HG03558 (cell line): ENCODE results near the gene JOSD1.

Source experiments
- ATAC-seq: cut with Tn5 transposase; IDR thresholded peaks from one replicate; pipeline ENCODE4 v1.9.1; 2021; ENCODE audit warnings: moderate number of reproducible peaks; ENCODE audit not compliant: unreplicated experiment; ENCODE audit errors: extremely low read depth

Gene JOSD1

DNA sequence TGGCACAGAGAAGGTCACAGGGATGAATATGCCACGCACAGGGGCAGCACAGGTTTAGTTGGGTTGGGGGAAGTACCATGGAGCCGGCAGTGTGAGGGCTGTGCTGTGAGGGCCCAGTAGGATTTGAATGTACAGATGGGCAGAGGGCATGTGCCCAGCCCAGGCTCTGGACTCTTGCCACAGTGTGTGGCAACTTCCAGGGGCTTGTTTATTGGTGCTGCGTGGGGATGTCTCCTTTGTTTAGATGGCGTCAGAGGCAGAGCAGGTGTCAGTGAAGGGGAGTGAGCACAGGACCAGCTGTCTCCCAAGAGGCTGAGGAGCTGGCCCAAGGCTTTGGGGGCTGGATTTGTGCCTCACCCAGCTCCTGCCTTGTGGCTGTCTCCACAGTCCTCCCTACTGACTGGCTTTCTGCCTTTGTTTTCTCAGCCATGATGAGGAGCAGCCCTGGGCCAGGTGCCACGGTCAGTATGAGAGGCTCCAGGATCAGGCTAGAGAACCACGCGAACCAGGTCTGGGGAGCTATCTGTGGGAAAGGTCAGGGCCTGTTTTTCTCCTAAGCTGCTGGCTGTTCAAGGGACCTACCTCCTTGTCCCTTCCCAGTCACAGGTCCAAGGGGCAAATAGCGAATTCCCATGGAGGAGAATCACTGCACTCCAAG, 33.1 kb upstream of the JOSD1 start:
- ATAC-seq, result no peak

GRCh38 chr22:38733329-38733723, 32.6 kb upstream of the JOSD1 start:
- no peak for ATAC-seq

DNA sequence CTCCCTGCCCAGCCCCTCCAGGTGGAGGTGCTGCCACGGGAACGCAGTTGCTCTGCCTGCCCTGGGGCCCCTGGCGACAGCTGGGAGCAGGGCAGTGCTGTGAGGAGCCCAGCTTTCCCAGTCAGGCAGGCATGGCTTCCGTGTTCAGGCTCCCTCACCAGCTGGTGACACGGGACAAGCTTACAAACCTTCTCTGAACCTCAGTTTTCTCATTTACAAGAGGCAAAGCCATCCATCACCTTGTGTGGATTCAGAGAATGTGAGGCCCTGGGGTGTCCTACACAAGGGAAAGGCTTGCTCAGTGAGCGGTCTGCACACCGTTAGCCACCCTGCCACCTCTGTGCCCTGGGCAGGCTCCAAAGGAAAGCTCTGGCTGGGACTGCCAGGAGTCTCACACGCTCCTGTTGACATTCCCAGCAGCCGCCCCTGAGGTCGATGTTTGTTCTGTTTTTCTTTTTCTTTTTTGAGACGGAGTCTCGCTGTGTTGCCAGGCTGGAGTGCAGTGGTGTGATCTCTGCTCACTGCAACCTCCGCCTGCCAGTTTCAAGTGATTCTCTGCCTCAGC, 31.6 kb upstream of the JOSD1 start:
- ATAC-seq, result no peak

DNA sequence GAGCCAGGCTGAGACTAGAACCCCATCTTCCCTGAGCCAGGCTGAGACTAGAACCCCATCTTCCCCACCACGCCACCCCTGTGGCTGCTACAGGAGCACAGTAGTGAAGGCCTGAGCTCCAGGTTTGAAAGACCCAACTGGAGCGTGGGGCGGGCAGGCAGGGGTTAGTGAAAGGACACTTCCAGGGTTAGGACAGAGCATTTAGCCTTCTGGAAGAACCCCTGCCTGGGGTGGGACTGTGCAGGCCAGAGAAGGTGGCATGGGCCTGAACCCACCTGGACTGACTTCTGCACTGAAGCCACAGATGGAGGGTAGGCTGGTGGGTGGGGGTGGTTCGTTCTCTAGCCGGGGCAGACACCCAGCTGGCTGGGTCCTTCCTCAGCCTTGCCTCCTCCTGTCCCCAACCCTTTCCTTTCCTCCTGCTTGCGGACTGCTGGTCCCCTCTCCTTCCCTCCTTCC, 31.0 kb upstream of the JOSD1 start:
- ATAC-seq, result no peak

GRCh38 chr22:38730411-38730871, 29.7 kb upstream of the JOSD1 start:
- no peak for ATAC-seq

- no peak for ATAC-seq
Observed at GRCh38 chr22:38729946-38730345, 29.2 kb upstream of the JOSD1 start.

- ATAC-seq, result no peak
Observed at GRCh38 chr22:38728871-38729796, 28.4 kb upstream of the JOSD1 start.

GRCh38 chr22:38727530-38728451, 27.0 kb upstream of the JOSD1 start:
- ATAC-seq, result no peak

DNA sequence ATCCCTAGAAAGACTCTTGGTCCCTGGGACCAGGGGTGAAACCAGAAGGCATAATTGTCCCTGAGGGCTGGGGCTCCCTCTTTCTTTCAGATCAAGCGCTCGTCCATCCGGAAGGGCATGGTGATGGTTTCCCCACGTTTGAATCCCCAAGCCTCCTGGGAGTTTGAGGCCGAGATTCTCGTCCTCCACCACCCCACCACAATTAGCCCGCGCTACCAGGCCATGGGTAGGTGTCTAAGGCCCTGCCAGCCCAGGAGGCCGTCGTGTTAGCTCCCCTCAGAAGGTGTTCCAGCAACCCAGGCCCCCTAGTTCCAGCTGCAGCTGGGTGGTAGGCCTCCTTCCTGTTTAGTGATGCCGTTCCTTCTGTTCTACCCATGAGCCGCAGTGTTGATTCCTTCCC, 26.4 kb upstream of the JOSD1 start:
- ATAC-seq, result no peak

- no peak for ATAC-seq
Observed at GRCh38 chr22:38725900-38726655, 25.3 kb upstream of the JOSD1 start.

- no peak for ATAC-seq
Observed at GRCh38 chr22:38724926-38725571, 24.3 kb upstream of the JOSD1 start.

GRCh38 chr22:38724176-38724575, 23.4 kb upstream of the JOSD1 start:
- no peak for ATAC-seq

- ATAC-seq, result no peak
Observed at GRCh38 chr22:38721551-38721950, 20.8 kb upstream of the JOSD1 start.

- ATAC-seq, result no peak
Observed at GRCh38 chr22:38720350-38720749, 19.6 kb upstream of the JOSD1 start.

GRCh38 chr22:38719196-38719595, 18.5 kb upstream of the JOSD1 start:
- ATAC-seq, result no peak

GRCh38 chr22:38718414-38718813, 17.7 kb upstream of the JOSD1 start:
- no peak for ATAC-seq

DNA sequence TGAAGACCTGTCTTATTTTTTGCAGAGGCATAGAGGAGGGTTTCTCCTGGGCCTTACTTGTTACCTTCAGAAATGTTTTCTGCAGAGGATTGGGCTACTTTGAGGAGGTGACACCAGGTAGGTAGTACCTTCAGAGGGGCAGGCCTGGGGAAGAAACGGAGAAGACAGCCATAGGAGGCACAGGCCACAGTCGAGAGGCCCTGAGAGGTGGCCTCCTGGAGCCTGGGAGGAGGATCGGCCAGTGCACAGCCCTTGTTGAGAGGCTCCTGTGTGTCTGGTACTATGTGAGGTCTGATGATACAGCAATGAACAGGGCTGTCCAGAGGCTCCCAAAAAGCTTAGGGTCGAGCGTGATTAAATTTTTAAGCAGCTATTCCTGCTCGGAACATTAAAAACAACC, 16.5 kb upstream of the JOSD1 start:
- no peak for ATAC-seq

DNA sequence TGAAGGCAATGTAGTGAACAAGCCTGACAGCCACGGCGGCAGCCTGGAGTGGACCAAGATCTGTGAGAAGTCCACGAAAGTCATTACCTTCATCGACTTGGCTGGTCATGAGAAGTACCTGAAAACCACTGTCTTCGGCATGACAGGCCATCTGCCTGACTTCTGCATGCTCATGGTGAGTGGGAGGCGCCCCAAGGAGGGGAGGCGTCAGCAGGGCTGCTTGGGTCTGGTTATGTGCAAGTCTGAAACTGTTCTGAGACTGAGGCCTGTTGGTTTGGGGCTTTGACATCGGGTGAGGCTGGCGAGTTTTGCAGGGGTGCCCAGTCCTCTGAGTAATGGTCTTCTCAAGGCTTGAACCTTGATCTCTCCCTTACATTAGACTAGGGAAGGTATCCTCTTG, 16.1 kb upstream of the JOSD1 start:
- ATAC-seq, result no peak

- ATAC-seq, result no peak
Observed at GRCh38 chr22:38716271-38716670, 15.5 kb upstream of the JOSD1 start.
